Measurements from ENCODE around the gene ITGAV.

DNA sequence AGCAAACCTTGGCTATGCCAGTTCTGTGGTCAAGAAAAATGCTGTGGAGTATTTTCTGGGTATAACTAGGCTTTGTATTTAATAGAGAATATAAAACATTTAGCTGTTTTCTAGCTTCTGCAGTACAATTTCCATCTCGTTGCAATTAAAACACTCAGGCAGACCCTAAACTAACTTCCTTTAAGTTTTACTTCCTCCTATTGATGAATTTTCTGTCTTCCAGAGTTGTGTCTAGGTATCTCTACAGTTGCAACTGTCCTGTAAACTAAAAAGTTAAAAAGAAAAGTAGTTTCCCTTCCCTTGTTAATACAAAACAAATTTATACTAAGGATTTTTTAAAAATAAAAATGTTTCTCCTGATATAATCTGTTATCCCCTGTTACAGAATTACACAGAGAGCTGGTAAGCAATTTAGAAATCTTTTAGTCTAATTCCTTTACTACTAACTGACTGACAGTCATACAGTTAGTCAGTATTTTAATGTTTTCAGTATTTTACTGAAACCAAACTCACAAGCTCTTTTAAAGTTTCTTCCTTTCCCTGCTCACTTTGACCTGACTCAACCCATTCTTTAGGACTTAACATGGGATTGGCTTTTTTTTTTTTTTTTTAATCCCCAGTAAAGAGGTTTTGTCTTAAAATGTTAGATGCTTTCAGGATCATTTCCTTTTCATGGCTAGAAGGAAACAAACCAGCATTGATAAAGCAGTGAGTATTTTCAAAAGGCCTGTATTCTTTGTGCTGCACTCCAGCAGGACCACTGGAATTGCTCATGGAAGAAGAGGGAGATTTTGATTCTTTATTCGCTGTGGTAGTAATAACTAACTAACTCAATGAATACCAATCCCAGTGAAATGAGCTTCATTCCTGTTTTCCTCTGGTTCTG is 22.9 kb downstream of the ITGAV start:
- TF ChIP-seq CTCF (IDR thresholded peaks at IDR 0.05) (no peak), EP300 (IDR thresholded peaks at IDR 0.05) (no peak)

All from ovary (tissue), 3 donors.